ENCODE data around the gene RALB.
"Not testable (repeated sequence)": the region's sequence is repeated elsewhere in the genome, so short reads cannot be mapped to it uniquely, and the experiment has no call there.

RALB gene

GRCh38 chr2:120313695-120314615 is 61.3 kb downstream of the RALB start:
- in situ Hi-C loops (cut with HindIII; ENCODE audit: low sequenced_read_pairs): no loop called here

- in situ Hi-C loops (cut with HindIII; ENCODE audit: low sequenced_read_pairs): no loop called here
These were observed 62.2 kb downstream of the RALB start for GRCh38 chr2:120314690-120315366.

GRCh38 chr2:120315367-120316033 is 62.8 kb downstream of the RALB start:
- in situ Hi-C loops (cut with HindIII; ENCODE audit: low sequenced_read_pairs): no loop called here

- in situ Hi-C loops (cut with HindIII; ENCODE audit: low sequenced_read_pairs): no loop called here
These were observed 63.4 kb downstream of the RALB start for GRCh38 chr2:120316071-120316470.

- in situ Hi-C loops (cut with HindIII; ENCODE audit: low sequenced_read_pairs): no loop called here
These were observed 64.0 kb downstream of the RALB start for GRCh38 chr2:120316528-120317179.

GRCh38 chr2:120317180-120317533 is 64.5 kb downstream of the RALB start:
- in situ Hi-C loops (cut with HindIII; ENCODE audit: low sequenced_read_pairs): no loop called here

- in situ Hi-C loops (cut with HindIII; ENCODE audit: low sequenced_read_pairs): no loop called here
These were observed 65.3 kb downstream of the RALB start for GRCh38 chr2:120317916-120318315.

- in situ Hi-C loops (cut with HindIII; ENCODE audit: low sequenced_read_pairs): no loop called here
These were observed 66.0 kb downstream of the RALB start for GRCh38 chr2:120318626-120319025.

- in situ Hi-C loops (cut with HindIII; ENCODE audit: low sequenced_read_pairs): no loop called here
These were observed 66.5 kb downstream of the RALB start for GRCh38 chr2:120319123-120319522.

- in situ Hi-C loops (cut with HindIII; ENCODE audit: low sequenced_read_pairs): no loop called here
These were observed 67.2 kb downstream of the RALB start for GRCh38 chr2:120319686-120320317.

- in situ Hi-C loops (cut with HindIII; ENCODE audit: low sequenced_read_pairs): no loop called here
These were observed 67.7 kb downstream of the RALB start for GRCh38 chr2:120320318-120320851.

GRCh38 chr2:120320887-120321556 is 68.4 kb downstream of the RALB start:
- in situ Hi-C loops (cut with HindIII; ENCODE audit: low sequenced_read_pairs): not testable (repeated sequence)

GRCh38 chr2:120321721-120322284 is 69.2 kb downstream of the RALB start:
- in situ Hi-C loops (cut with HindIII; ENCODE audit: low sequenced_read_pairs): no loop called here

- in situ Hi-C loops (cut with HindIII; ENCODE audit: low sequenced_read_pairs): no loop called here
These were observed 69.7 kb downstream of the RALB start for GRCh38 chr2:120322329-120322728.

- in situ Hi-C loops (cut with HindIII; ENCODE audit: low sequenced_read_pairs): no loop called here
These were observed 70.6 kb downstream of the RALB start for GRCh38 chr2:120323214-120323613.

- in situ Hi-C loops (cut with HindIII; ENCODE audit: low sequenced_read_pairs): no loop called here
These were observed 71.3 kb downstream of the RALB start for GRCh38 chr2:120323807-120324399.

GRCh38 chr2:120324933-120325332 is 72.3 kb downstream of the RALB start:
- in situ Hi-C loops (cut with HindIII; ENCODE audit: low sequenced_read_pairs): no loop called here

- in situ Hi-C loops (cut with HindIII; ENCODE audit: low sequenced_read_pairs): no loop called here
These were observed 73.4 kb downstream of the RALB start for GRCh38 chr2:120326066-120326465.
